Body of pancreas (tissue), 4 donors: ENCODE results near the gene ATXN7L2.

Experiments used
- CTCF ChIP-seq, 7 experiments: fragments of 450-650 bp in 4 of 7; fragments of 200-600 bp in 3 of 7; sonication (generic) in 3 of 7; IDR thresholded peaks; one replicate each; pipeline ENCODE4 v1.5.1; 2016 to 2019; ENCODE audit warnings: antibody characterized with exemption in 7 of 7
- POLR2A ChIP-seq, 3 donors: fragments of 450-650 bp; IDR thresholded peaks; one replicate each; pipeline ENCODE4 v1.6.1; 2016; ENCODE audit warnings: antibody characterized with exemption in 3 of 3, mild to moderate bottlenecking in 2 of 3

DNA sequence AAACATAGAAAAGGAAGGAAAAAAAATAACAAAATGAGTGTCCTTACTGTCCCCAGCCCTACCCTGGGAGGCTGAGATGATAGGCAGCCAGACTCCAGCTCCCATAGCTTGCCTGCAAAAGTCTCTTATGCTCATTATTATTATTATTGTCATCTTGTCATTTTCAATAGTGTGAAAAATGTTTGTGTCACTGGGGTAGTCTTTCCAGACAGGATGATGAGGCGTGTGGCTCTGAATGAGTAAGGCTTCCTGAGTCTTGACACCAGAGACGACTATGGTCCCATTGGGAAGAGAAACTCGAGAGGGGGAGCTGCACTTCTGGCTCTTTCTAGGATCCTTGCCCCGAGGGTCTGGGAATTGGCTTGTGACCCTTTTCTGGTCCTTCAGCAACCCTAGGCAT, 9.1 kb downstream of the ATXN7L2 start:
- TF ChIP-seq POLR2A (IDR thresholded peaks at IDR 0.05): no peak
- no peak for TF ChIP-seq CTCF (IDR thresholded peaks at IDR 0.05)
